Medulla oblongata (tissue), 1 donor: ENCODE data around the gene ERBB2.
"Not testable (repeated sequence)": the region's sequence is repeated elsewhere in the genome, so short reads cannot be mapped to it uniquely, and the experiment has no call there.

Source experiments
- DNase-seq: peaks from one replicate; pipeline ENCODE4 v3.0.0-alpha.2; 2015; ENCODE audit errors: extremely low spot score

ERBB2 gene

GRCh38 chr17:39725923-39726322 lies 26.1 kb downstream of the ERBB2 start:
- not testable (repeated sequence) for DNase-seq

GRCh38 chr17:39726617-39727016 lies 26.8 kb downstream of the ERBB2 start:
- DNase-seq, result no peak

- no peak for DNase-seq
Measured at GRCh38 chr17:39727556-39727955, 27.7 kb downstream of the ERBB2 start.

GRCh38 chr17:39729280-39729851 lies 29.5 kb downstream of the ERBB2 start:
- no peak for DNase-seq

GRCh38 chr17:39730095-39730921 lies 30.4 kb downstream of the ERBB2 start, which contains the start of gene MIEN1:
MIEN1 (minus strand) TSS chr17:39730532; CDS start chr17:39730495, 37 bp downstream.
- peak; percentile 92 for DNase-seq

GRCh38 chr17:39732586-39732985 lies 32.7 kb downstream of the ERBB2 start:
- no peak for DNase-seq

- DNase-seq, result no peak
Measured at GRCh38 chr17:39735882-39736281, 36.0 kb downstream of the ERBB2 start.

- DNase-seq, result no peak
Measured at GRCh38 chr17:39736319-39737165, 36.7 kb downstream of the ERBB2 start.

- no peak for DNase-seq
Measured at GRCh38 chr17:39737206-39737759, 37.4 kb downstream of the ERBB2 start.

- no peak for DNase-seq
Measured at GRCh38 chr17:39737760-39738567, 38.1 kb downstream of the ERBB2 start, which contains the start of gene GRB7. GRB7 (plus strand) TSS chr17:39737938; CDS start chr17:39742302, 4,364 bp downstream.

- DNase-seq, result no peak
Measured at GRCh38 chr17:39738568-39738901, 38.7 kb downstream of the ERBB2 start.

- DNase-seq, result no peak
Measured at GRCh38 chr17:39738983-39739884, 39.4 kb downstream of the ERBB2 start.

- DNase-seq, result no peak
Measured at GRCh38 chr17:39739885-39740356, 40.1 kb downstream of the ERBB2 start.

- DNase-seq, result no peak
Measured at GRCh38 chr17:39740357-39741111, 40.7 kb downstream of the ERBB2 start.

- DNase-seq, result no peak
Measured at GRCh38 chr17:39742126-39742855, 42.4 kb downstream of the ERBB2 start.

GRCh38 chr17:39742856-39743436 lies 43.1 kb downstream of the ERBB2 start:
- DNase-seq, result no peak

- DNase-seq, result no peak
Measured at GRCh38 chr17:39744075-39744835, 44.4 kb downstream of the ERBB2 start.
